Heart left ventricle (tissue), 16 donors: ENCODE data around the gene CD7. TPM values are rescaled to one million over a fixed set of nuclear protein-coding genes. Genes with fewer than 3 reads are reported as not detected.

Experiments used
- ATAC-seq, 4 donors: fragments of 200-7000 bp; cut with Tn5 transposase; one replicate each; pipeline ENCODE4 v1.9.1; 2020 to 2022; ENCODE audit warnings: moderate library complexity in 4 of 4, mild to moderate bottlenecking in 3 of 4, moderate number of reproducible peaks in 1 of 4
- DNase-seq, 5 donors: peaks; one replicate each; pipeline ENCODE4 v3.0.0-alpha.2; 2020
- H3K27ac ChIP-seq, 12 donors: fragments of 200-600 bp; sonication (generic) in 4 of 12; one replicate each; pipeline versions ENCODE4 v1.5.0 to v1.8.0; 2016 to 2022; ENCODE audit warnings: mild to moderate bottlenecking in 2 of 12
- H3K27me3 ChIP-seq, 9 donors: fragments of 200-600 bp; sonication (generic) in 2 of 9; one replicate each; pipeline versions ENCODE4 v1.5.1 to v1.8.0; 2016 to 2022; ENCODE audit warnings: mild to moderate bottlenecking in 3 of 9
- H3K36me3 ChIP-seq, 9 donors: fragments of 200-600 bp; sonication (generic) in 2 of 9; one replicate each; pipeline versions ENCODE4 v1.5.0 to v1.8.0; 2018 to 2022; ENCODE audit warnings: mild to moderate bottlenecking in 2 of 9
- H3K4me1 ChIP-seq, 12 donors: fragments of 200-600 bp; sonication (generic) in 4 of 12; one replicate each; pipeline versions ENCODE4 v1.5.0 to v1.8.0; 2016 to 2022; ENCODE audit warnings: mild to moderate bottlenecking in 3 of 12
- H3K4me3 ChIP-seq, 12 donors: fragments of 200-600 bp; sonication (generic) in 4 of 12; one replicate each; pipeline versions ENCODE4 v1.5.0 to v1.8.0; 2017 to 2022; ENCODE audit warnings: mild to moderate bottlenecking in 9 of 12, moderate library complexity in 4 of 12
- H3K9me3 ChIP-seq, 12 donors: fragments of 200-600 bp; sonication (generic) in 4 of 12; one replicate each; pipeline versions ENCODE4 v1.5.0 to v1.8.0; 2016 to 2022; ENCODE audit warnings: mild to moderate bottlenecking in 1 of 12
- CTCF ChIP-seq, 12 donors: fragments of 200-600 bp; sonication (generic) in 4 of 12; IDR thresholded peaks; one replicate each; pipeline versions ENCODE4 v1.5.0 to v1.8.0; 2018 to 2022; ENCODE audit warnings: antibody characterized with exemption in 12 of 12, mild to moderate bottlenecking in 5 of 12
- POLR2A ChIP-seq, 2 donors: fragments of 450-650 bp; IDR thresholded peaks; one replicate each; pipeline ENCODE4 v1.6.1; 2017; ENCODE audit warnings: antibody characterized with exemption in 2 of 2, mild to moderate bottlenecking in 2 of 2, moderate library complexity in 2 of 2
- WGBS, 4 donors: extraction: QIAGEN DNeasy Blood & Tissue Kit in 2 of 4; methylation state at CpG; one replicate each; pipeline versions ENCODE4 v1.1.5 to v1.1.7; 2013 to 2018; 5-methylcytosine and 5-hydroxymethylcytosine counted together
- intact Hi-C, 10 donors: fragments of 100-400 bp; cut with DNase I; formaldehyde crosslinking; loops; one replicate each; pipeline versions ENCODE4 v1.11.1 to v1.14.2; 2022
- polyA plus RNA-seq, 2 donors: library from polyadenylated mRNA; stranded (reverse); fragments of 200-250 nt; gene quantifications; one replicate each; pipeline ENCODE4 v1.2.3, GENCODE V29; 2013
- total RNA-seq, 9 donors: library from RNA; depleted of rRNA in 2 of 9; stranded (reverse); fragments of >200 nt in 2 of 9; fragmentation: NEBNext Ultra II Directional in 3 of 9; extraction: Animal tissue kit (Norgen Biotek cat#: 25700) in 3 of 9; gene quantifications; one replicate each; pipeline versions ENCODE4 v1.1.0 to v1.2.4, GENCODE V29; 2016 to 2023
- donor health status: ischemic (EF 13 %, LVEDD 7.1; RV severe dilation, severe dysfunction).
- donor health status: healthy with polysubstance abuse.
- donor health status: DM: no; HTN: yes; CAD: no.
- donor health status: DM: no; HTN: no; CAD: no.
- donor health status: ischemic (EF 25% LVEDD 6.9; RV normal size, moderate dysfunction).
- donor health status: ischemic (EF 25% LVEDD 5.7; RV mildly dilated, moderate dysfunction).
- donor health status: healthy.
- donor health status: DM: yes; HTN: yes; CAD: no.
- donor health status: ischemic (EF 35%, LVEDD 5.7; RV mildly dilated, moderate dysfunction).
- donor health status: nonischemic (EF 11% LVEDD 7.7; RV severe dilation, severe dysfunction).
- donor health status: DM: yes; HTN: yes; CAD: no.
- donor health status: PGD.
- donor health status: ischemic (EF 29% LVEDD 5.4; RV normal size, mild dysfunction).
- donor health status: nonischemic (EF 23%, LVEDD 6.1; RV moderate dilation, normal function).

CD7 gene
- total and polyA plus RNA-seq, 11 donors = 0.21 to 8.6 (median 0.42) TPM; not detected in 2

GRCh38 chr17:82309656-82310570 is 7.5 kb downstream of the CD7 start:
- intact Hi-C loops = no loop called here
- Histone ChIP-seq H3K27ac (no peak overlapping the region), H3K9me3 (no peaks in the 10 kb centered on the region), H3K27me3 (peaks cover 8 to 59% (median 26%) of the 10 kb centered on the region in 9 donors), H3K36me3 (no peaks in the 10 kb centered on the region), H3K4me1 (peaks cover 0 to 8% (median 0%) of the 10 kb centered on the region in 12 donors), H3K4me3 (no peak overlapping the region)
- TF ChIP-seq CTCF (IDR thresholded peaks at IDR 0.05) (no peak), POLR2A (IDR thresholded peaks at IDR 0.05) (no peak)
- WGBS, 4 donors = 82 to 87% (median 83%) methylated on average over 24 to 27 of the region's 27 CpGs
- DNase-seq (no peak), ATAC-seq (no peak)

GRCh38 chr17:82305727-82306300 is 11.6 kb downstream of the CD7 start:
- no peak for ATAC-seq
- Histone ChIP-seq H3K27me3 (peaks cover 0 to 31% (median 14%) of the 10 kb centered on the region in 9 donors), H3K9me3 (no peaks in the 10 kb centered on the region), H3K27ac (no peak overlapping the region), H3K36me3 (no peaks in the 10 kb centered on the region), H3K4me3 (no peak overlapping the region), H3K4me1 (peaks cover 0 to 26% (median 0%) of the 10 kb centered on the region in 12 donors)
- DNase-seq = no peak
- intact Hi-C loops = no loop called here
- WGBS, 4 donors = 79 to 90% (median 89%) methylated on average over 20 of the region's 20 CpGs
- TF ChIP-seq CTCF (IDR thresholded peaks at IDR 0.05) (no peak), POLR2A (IDR thresholded peaks at IDR 0.05) (no peak)

- Histone ChIP-seq H3K36me3 (no peaks in the 10 kb centered on the region), H3K4me1 (peaks cover 0 to 32% (median 0%) of the 10 kb centered on the region in 12 donors), H3K4me3 (no peak overlapping the region), H3K9me3 (no peaks in the 10 kb centered on the region), H3K27me3 (peaks cover 0 to 27% (median 7%) of the 10 kb centered on the region in 9 donors), H3K27ac (peak overlapping the region in 1 of 12 donors; percentile 43)
- TF ChIP-seq POLR2A (IDR thresholded peaks at IDR 0.05) = no peak
- no peak for TF ChIP-seq CTCF (IDR thresholded peaks at IDR 0.05)
- DNase-seq = no peak
- no peak for ATAC-seq
- WGBS, 4 donors = 87 to 88% (median 88%) methylated on average over 13 to 23 of the region's 23 CpGs
- intact Hi-C loops = no loop called here
Measured at GRCh38 chr17:82304826-82305726, 12.3 kb downstream of the CD7 start.
